ENCODE data around the gene PRIMA1. TPM values are rescaled to one million over a fixed set of nuclear protein-coding genes. Genes with fewer than 3 reads are reported as not detected.

The PRIMA1 gene
- total RNA-seq, 1 donor from 2014 or later = 1.3 TPM

- DNase-seq (ENCODE audit: low spot score) = no peak
Measured at GRCh38 chr14:93757206-93757605, 31.1 kb downstream of the PRIMA1 start.

GRCh38 chr14:93753647-93754046 is 34.6 kb downstream of the PRIMA1 start:
- no peak for DNase-seq (ENCODE audit: low spot score)

GRCh38 chr14:93752980-93753561 is 35.2 kb downstream of the PRIMA1 start:
- no peak for DNase-seq (ENCODE audit: low spot score)

- no peak for DNase-seq (ENCODE audit: low spot score)
Measured at GRCh38 chr14:93751946-93752655, 36.2 kb downstream of the PRIMA1 start.

GRCh38 chr14:93749076-93749420 is 39.2 kb downstream of the PRIMA1 start:
- DNase-seq (ENCODE audit: low spot score) = no peak

GRCh38 chr14:93748208-93749075 is 39.8 kb downstream of the PRIMA1 start:
- DNase-seq (ENCODE audit: low spot score) = no peak

GRCh38 chr14:93747560-93747959 is 40.7 kb downstream of the PRIMA1 start:
- DNase-seq (ENCODE audit: low spot score) = no peak

GRCh38 chr14:93747102-93747501 is 41.2 kb downstream of the PRIMA1 start:
- no peak for DNase-seq (ENCODE audit: low spot score)

GRCh38 chr14:93745603-93746273 is 42.5 kb downstream of the PRIMA1 start:
- DNase-seq (ENCODE audit: low spot score) = no peak

- no peak for DNase-seq (ENCODE audit: low spot score)
Measured at GRCh38 chr14:93744876-93745275, 43.4 kb downstream of the PRIMA1 start.

- DNase-seq (ENCODE audit: low spot score) = no peak
Measured at GRCh38 chr14:93744176-93744575, 44.1 kb downstream of the PRIMA1 start.

GRCh38 chr14:93743270-93744060 is 44.8 kb downstream of the PRIMA1 start:
- DNase-seq (ENCODE audit: low spot score) = no peak

GRCh38 chr14:93742761-93743160 is 45.5 kb downstream of the PRIMA1 start:
- no peak for DNase-seq (ENCODE audit: low spot score)

- DNase-seq (ENCODE audit: low spot score) = no peak
Measured at GRCh38 chr14:93741556-93742230, 46.6 kb downstream of the PRIMA1 start.

- DNase-seq (ENCODE audit: low spot score) = no peak
Measured at GRCh38 chr14:93737634-93738033, 50.7 kb downstream of the PRIMA1 start.

- no peak for DNase-seq (ENCODE audit: low spot score)
Measured at GRCh38 chr14:93736378-93737014, 51.8 kb downstream of the PRIMA1 start.

GRCh38 chr14:93735206-93735605 is 53.1 kb downstream of the PRIMA1 start:
- no peak for DNase-seq (ENCODE audit: low spot score)

GRCh38 chr14:93734086-93734822 is 54.0 kb downstream of the PRIMA1 start:
- DNase-seq (ENCODE audit: low spot score) = no peak

GRCh38 chr14:93733631-93734030 is 54.7 kb downstream of the PRIMA1 start:
- DNase-seq (ENCODE audit: low spot score) = no peak
